Astrocyte (in vitro differentiated cells and primary cell): ENCODE results near the gene HMGXB3. TPM values are rescaled to one million over a fixed set of nuclear protein-coding genes. Genes with fewer than 3 reads are reported as not detected.
"Not testable (repeated sequence)": the region's sequence is repeated elsewhere in the genome, so short reads cannot be mapped to it uniquely, and the experiment has no call there.

Experiments used
- DNase-seq: peaks from one replicate; pipeline ENCODE4 v3.0.0-alpha.2; 2010; ENCODE audit warnings: low read depth
- FAIRE-seq: peaks from 2 replicates; lab custom pipeline; 2011; peaks lifted over from hg19 to GRCh38; lab: Jason Lieb, UNC
- H2AFZ ChIP-seq: 2 replicates; pipeline ENCODE4 v1.6.0; 2012; ENCODE audit warnings: low read depth, low read length, inconsistent platforms
- H3K27ac ChIP-seq: 2 replicates; pipeline ENCODE4 v1.5.1; 2011; ENCODE audit warnings: low read depth, low read length, inconsistent platforms
- H3K27me3 ChIP-seq: 2 replicates; pipeline ENCODE4 v1.6.0; 2011; ENCODE audit warnings: low read length, inconsistent platforms; ENCODE audit not compliant: insufficient read depth
- H3K36me3 ChIP-seq: 2 replicates; pipeline ENCODE4 v1.5.1; 2011; ENCODE audit warnings: low read length, inconsistent platforms; ENCODE audit not compliant: insufficient read depth
- H3K4me1 ChIP-seq: 2 replicates; pipeline ENCODE4 v1.5.1; 2011; ENCODE audit warnings: low read length, inconsistent platforms; ENCODE audit not compliant: insufficient read depth
- H3K4me2 ChIP-seq: 2 replicates; pipeline ENCODE4 v1.6.0; 2012; ENCODE audit warnings: low read length, inconsistent platforms
- H3K4me3 ChIP-seq: 2 replicates; pipeline ENCODE4 v1.5.1; 2011; ENCODE audit warnings: low read depth, mild to moderate bottlenecking, low read length, inconsistent platforms; ENCODE audit not compliant: insufficient read depth
- H3K79me2 ChIP-seq: 2 replicates; pipeline ENCODE4 v1.6.0; 2012; ENCODE audit warnings: mild to moderate bottlenecking, low read length, inconsistent platforms; ENCODE audit not compliant: insufficient read depth
- H3K9ac ChIP-seq: 2 replicates; pipeline ENCODE4 v1.6.0; 2012; ENCODE audit warnings: mild to moderate bottlenecking, low read length, inconsistent platforms
- H3K9me3 ChIP-seq: 2 replicates; pipeline ENCODE4 v1.5.1; 2012; ENCODE audit warnings: low read depth, mild to moderate bottlenecking, low read length, inconsistent platforms; ENCODE audit not compliant: insufficient read depth
- H4K20me1 ChIP-seq: 2 replicates; pipeline ENCODE4 v1.6.0; 2012; ENCODE audit warnings: low read length, inconsistent platforms; ENCODE audit not compliant: insufficient read depth
- H3K27ac Mint-ChIP-seq: one replicate; pipeline ENCODE4 v1.8.0; 2021; ENCODE audit warnings: mild to moderate bottlenecking, mixed read lengths; ENCODE audit not compliant: unreplicated experiment
- H3K27me3 Mint-ChIP-seq: one replicate; pipeline ENCODE4 v1.8.0; 2021; ENCODE audit warnings: low read depth, mixed read lengths; ENCODE audit not compliant: unreplicated experiment
- H3K36me3 Mint-ChIP-seq: one replicate; pipeline ENCODE4 v1.8.0; 2021; ENCODE audit warnings: low read depth, mixed read lengths; ENCODE audit not compliant: unreplicated experiment
- H3K4me1 Mint-ChIP-seq: one replicate; pipeline ENCODE4 v1.8.0; 2021; ENCODE audit warnings: low read depth, mixed read lengths; ENCODE audit not compliant: unreplicated experiment
- H3K4me3 Mint-ChIP-seq: one replicate; pipeline ENCODE4 v1.8.0; 2021; ENCODE audit warnings: mild to moderate bottlenecking, moderate library complexity, mixed read lengths; ENCODE audit not compliant: unreplicated experiment
- H3K9me3 Mint-ChIP-seq: one replicate; pipeline ENCODE4 v1.8.0; 2021; ENCODE audit warnings: mild to moderate bottlenecking, mixed read lengths; ENCODE audit not compliant: unreplicated experiment
- CTCF ChIP-seq: IDR thresholded peaks from 2 replicates; pipeline ENCODE4 v1.5.1; 2011; ENCODE audit warnings: low read depth, mild to moderate bottlenecking, inconsistent platforms, low read length, moderate library complexity; ENCODE audit not compliant: insufficient read depth
- EZH2 ChIP-seq: IDR thresholded peaks from 2 replicates; pipeline ENCODE4 v1.6.1; 2012; ENCODE audit warnings: mild to moderate bottlenecking, low read length, inconsistent platforms; ENCODE audit not compliant: insufficient read depth
- total RNA-seq: library from RNA; stranded (reverse); gene quantifications from 2 replicates; pipeline ENCODE4 v1.2.1, GENCODE V29; 2021

Gene HMGXB3
- total RNA-seq, 1 donor from 2014 or later: 58.1 TPM

GRCh38 chr5:150082374-150082773 lies 81.8 kb downstream of the HMGXB3 start:
- Histone ChIP-seq H3K27ac (no peak overlapping the region), H2AFZ (no peak overlapping the region), H3K9me3 (no peaks in the 10 kb centered on the region), H4K20me1 (no peaks in the 10 kb centered on the region), H3K27me3 (no peaks in the 10 kb centered on the region), H3K9ac (no peak overlapping the region), H3K4me1 (peaks cover 6% of the 10 kb centered on the region), H3K36me3 (no peaks in the 10 kb centered on the region), H3K4me2 (no peak overlapping the region), H3K79me2 (no peaks in the 10 kb centered on the region), H3K4me3 (no peak overlapping the region)
- peaks cover 6% of the 10 kb centered on the region for H3K36me3 Mint-ChIP-seq
- H3K4me1 Mint-ChIP-seq: peaks cover 4% of the 10 kb centered on the region
- TF ChIP-seq CTCF (no peak), EZH2 (no peak)
- H3K27ac Mint-ChIP-seq: no peak overlapping the region
- H3K27me3 Mint-ChIP-seq: peaks cover 56% of the 10 kb centered on the region
- no peak overlapping the region for H3K4me3 Mint-ChIP-seq
- FAIRE-seq: no peak
- H3K9me3 Mint-ChIP-seq: peaks cover 3% of the 10 kb centered on the region
- DNase-seq: no peak

- Histone ChIP-seq H3K36me3 (no peaks in the 10 kb centered on the region), H3K4me1 (peaks cover 6% of the 10 kb centered on the region), H3K4me2 (no peak overlapping the region), H3K9ac (no peak overlapping the region), H3K9me3 (no peaks in the 10 kb centered on the region), H3K79me2 (no peaks in the 10 kb centered on the region), H3K4me3 (no peak overlapping the region), H4K20me1 (no peaks in the 10 kb centered on the region), H3K27ac (no peak overlapping the region), H2AFZ (no peak overlapping the region), H3K27me3 (no peaks in the 10 kb centered on the region)
- no peak for DNase-seq
- Mint-ChIP-seq H3K4me3 (no peak overlapping the region), H3K9me3 (peaks cover 3% of the 10 kb centered on the region), H3K4me1 (peaks cover 4% of the 10 kb centered on the region), H3K36me3 (peaks cover 5% of the 10 kb centered on the region), H3K27me3 (peaks cover 54% of the 10 kb centered on the region), H3K27ac (no peak overlapping the region)
- no peak for TF ChIP-seq EZH2
- TF ChIP-seq CTCF: no peak
- no peak for FAIRE-seq
Observed at GRCh38 chr5:150082889-150083288, 82.3 kb downstream of the HMGXB3 start.

- not testable (repeated sequence) for H3K36me3 ChIP-seq, H3K4me1 ChIP-seq, H3K36me3 Mint-ChIP-seq, H2AFZ ChIP-seq, H3K79me2 ChIP-seq, DNase-seq, H3K9ac ChIP-seq, H3K4me3 ChIP-seq, H3K9me3 ChIP-seq, H4K20me1 ChIP-seq, H3K4me2 ChIP-seq, H3K9me3 Mint-ChIP-seq, FAIRE-seq, H3K27me3 ChIP-seq, H3K27ac Mint-ChIP-seq, H3K4me1 Mint-ChIP-seq, H3K4me3 Mint-ChIP-seq, H3K27ac ChIP-seq
- peaks cover 45% of the 10 kb centered on the region for H3K27me3 Mint-ChIP-seq
Observed at GRCh38 chr5:150084754-150085153, 84.2 kb downstream of the HMGXB3 start.
